SK-N-MC (cell line): ENCODE measurements around the gene PDSS2.

Source experiments
- EZH2 ChIP-seq: fragments of 200-600 bp; sonication (generic); IDR thresholded peaks from one replicate; pipeline ENCODE4 v1.6.1; 2017; ENCODE audit warnings: antibody characterized with exemption
- FOXP2 ChIP-seq: optimal IDR thresholded peaks from 2 replicates; pipeline ENCODE3; 2011; ENCODE audit warnings: mild to moderate bottlenecking, moderate library complexity; ENCODE audit not compliant: insufficient read depth; ENCODE audit errors: extremely low read length, control extremely low read depth

- TF ChIP-seq EZH2, result no peak
- no peak for TF ChIP-seq FOXP2
Measured at GRCh38 chr6:107315114-107315513, 144.2 kb downstream of the PDSS2 start.
